Stimulated activated CD4-positive, alpha-beta T cell treated with anti-CD3 and anti-CD28 coated beads, Interleukin-1b, Interleukin-23, amount 100 ng/mL, for 48 hours (primary cell): Measurements from ENCODE around the gene LINC01488.

Experiments used
- DNase-seq: peaks from one replicate; pipeline ENCODE4 v3.0.0-alpha.2; 2020

LINC01488 gene

GRCh38 chr11:69463995-69464960 lies 17.2 kb upstream of the LINC01488 start:
- DNase-seq: no peak

- no peak for DNase-seq
Observed at GRCh38 chr11:69465236-69466000, 16.0 kb upstream of the LINC01488 start.

GRCh38 chr11:69466039-69466438 lies 15.4 kb upstream of the LINC01488 start:
- DNase-seq: no peak

- DNase-seq: no peak
Observed at GRCh38 chr11:69467196-69467595, 14.3 kb upstream of the LINC01488 start.

- DNase-seq: no peak
Observed at GRCh38 chr11:69467646-69468045, 13.8 kb upstream of the LINC01488 start.

GRCh38 chr11:69468221-69468620 lies 13.2 kb upstream of the LINC01488 start:
- DNase-seq: no peak

- DNase-seq: no peak
Observed at GRCh38 chr11:69468911-69469885, 12.3 kb upstream of the LINC01488 start.

GRCh38 chr11:69470301-69470700 lies 11.2 kb upstream of the LINC01488 start:
- DNase-seq: no peak

GRCh38 chr11:69470793-69471728 lies 10.4 kb upstream of the LINC01488 start:
- DNase-seq: no peak

- no peak for DNase-seq
Observed at GRCh38 chr11:69471729-69472540, 9.5 kb upstream of the LINC01488 start.

GRCh38 chr11:69472541-69473275 lies 8.8 kb upstream of the LINC01488 start:
- no peak for DNase-seq

GRCh38 chr11:69473276-69473845 lies 8.1 kb upstream of the LINC01488 start:
- DNase-seq: no peak

- DNase-seq: no peak
Observed at GRCh38 chr11:69474736-69475135, 6.7 kb upstream of the LINC01488 start.

- no peak for DNase-seq
Observed at GRCh38 chr11:69475141-69475865, 6.2 kb upstream of the LINC01488 start.

GRCh38 chr11:69475866-69476471 lies 5.5 kb upstream of the LINC01488 start:
- no peak for DNase-seq

- DNase-seq: no peak
Observed at GRCh38 chr11:69476509-69476961, 4.9 kb upstream of the LINC01488 start.

GRCh38 chr11:69477086-69477485 lies 4.4 kb upstream of the LINC01488 start:
- no peak for DNase-seq

GRCh38 chr11:69479591-69480271 lies 1.7 kb upstream of the LINC01488 start:
- no peak for DNase-seq
